Spleen (tissue), 11 donors: Measurements from ENCODE around the gene JADE1. TPM values are rescaled to one million over a fixed set of nuclear protein-coding genes. Genes with fewer than 3 reads are reported as not detected.
A peak's percentile ranks its signal among the peaks of the same experiment; 100 is the strongest.

ENCODE experiments used
- DNase-seq: peaks from one replicate; pipeline ENCODE4 v3.0.0-alpha.2; 2020
- H3K27ac ChIP-seq, 8 donors: fragments of 200-600 bp; sonication (generic) in 7 of 8; 1 replicate in 4 of 8; 2 replicates in 4 of 8; pipeline versions ENCODE4 v1.5.0 to v1.8.0; 2016 to 2021; ENCODE audit warnings: inconsistent platforms in 4 of 8, mild to moderate bottlenecking in 4 of 8, moderate library complexity in 1 of 8
- H3K27me3 ChIP-seq, 7 donors: fragments of 200-600 bp; sonication (generic) in 6 of 7; replicated peaks in 1 of 7; 1 replicate in 4 of 7; 2 replicates in 3 of 7; pipeline versions ENCODE4 v1.5.0 to v1.8.0; 2016 to 2021; ENCODE audit warnings: inconsistent platforms in 3 of 7, mild to moderate bottlenecking in 1 of 7
- H3K36me3 ChIP-seq, 6 donors: fragments of 200-600 bp; sonication (generic) in 5 of 6; 1 replicate in 4 of 6; 2 replicates in 2 of 6; pipeline versions ENCODE4 v1.5.0 to v1.8.0; 2016 to 2021; ENCODE audit warnings: inconsistent platforms in 2 of 6
- H3K4me1 ChIP-seq, 6 donors: fragments of 200-600 bp; sonication (generic) in 5 of 6; 1 replicate in 3 of 6; 2 replicates in 3 of 6; pipeline versions ENCODE4 v1.5.0 to v1.8.0; 2016 to 2021; ENCODE audit warnings: inconsistent platforms in 3 of 6
- H3K4me3 ChIP-seq, 8 donors: fragments of 200-600 bp; sonication (generic) in 7 of 8; 1 replicate in 4 of 8; 2 replicates in 4 of 8; pipeline versions ENCODE4 v1.5.0 to v1.8.0; 2016 to 2021; ENCODE audit warnings: inconsistent platforms in 4 of 8, mild to moderate bottlenecking in 4 of 8, moderate library complexity in 2 of 8
- H3K9me3 ChIP-seq, 8 donors: fragments of 200-600 bp; sonication (generic) in 7 of 8; 1 replicate in 4 of 8; 2 replicates in 4 of 8; pipeline versions ENCODE4 v1.5.0 to v1.8.0; 2016 to 2021; ENCODE audit warnings: inconsistent platforms in 4 of 8
- POLR2A ChIP-seq, 3 donors: fragments of 450-650 bp; IDR thresholded peaks; one replicate each; pipeline ENCODE4 v1.5.1; 2017; ENCODE audit warnings: antibody characterized with exemption in 3 of 3, mild to moderate bottlenecking in 1 of 3
- POLR2AphosphoS5 ChIP-seq, 3 donors: sonication (generic); formaldehyde crosslinking; IDR thresholded peaks; one replicate each; pipeline ENCODE4 v1.5.1; 2017; ENCODE audit warnings: antibody characterized with exemption in 3 of 3
- WGBS, 5 donors: extraction: QIAGEN DNeasy Blood & Tissue Kit in 3 of 5; methylation state at CpG; one replicate each; pipeline versions ENCODE4 v1.1.5 to v1.1.7; 2013 to 2018; 5-methylcytosine and 5-hydroxymethylcytosine counted together
- intact Hi-C: fragments of 100-400 bp; cut with DNase I; formaldehyde crosslinking; loops from one replicate; pipeline ENCODE4 v1.15.0; 2023; ENCODE audit warnings: low total_unique reads
- polyA plus RNA-seq, 3 donors: library from polyadenylated mRNA; stranded (reverse); fragments of 200-250 nt; gene quantifications; one replicate each; pipeline ENCODE4 v1.2.1, GENCODE V29; 2013
- total RNA-seq, 7 donors: library from RNA; depleted of rRNA in 3 of 7; stranded (reverse); fragments of >200 nt in 3 of 7; fragmentation: NEBNext Ultra II Directional in 4 of 7; extraction: Animal tissue kit (Norgen Biotek cat#: 25700) in 4 of 7; gene quantifications; one replicate each; pipeline versions ENCODE4 v1.1.0 to v1.2.1, GENCODE V29; 2016 to 2021
- TF ChIP-seq, protein P1 (sequence below), 11 experiments: fragments of 200-600 bp in 7 of 11; fragments of 450-650 bp in 4 of 11; sonication (generic) in 4 of 11; IDR thresholded peaks in 8 of 11; conservative IDR thresholded peaks in 3 of 11; 1 replicate in 7 of 11; 2 replicates in 4 of 11; pipeline versions ENCODE4 v1.4.0 to v1.8.0; 2016 to 2021; ENCODE audit warnings: antibody characterized with exemption in 11 of 11, inconsistent platforms in 4 of 11, mild to moderate bottlenecking in 1 of 11
- donor health status: healthy with polysubstance abuse.
- donor health status: DM: no; HTN: no; CAD: no; lungs with moderate emphysema.
- donor health status: DM: no; HTN: no; CAD: no.
- donor health status: Bipolar disorder and iron deficiency.
- donor health status: healthy.
- donor health status: DM: no; HTN: no; CAD: no.
- donor health status: DM: yes; HTN: yes; CAD: no.

The JADE1 gene
- total and polyA plus RNA-seq, 10 donors, result 8.1 to 37.0 (median 28.6) TPM

DNA sequence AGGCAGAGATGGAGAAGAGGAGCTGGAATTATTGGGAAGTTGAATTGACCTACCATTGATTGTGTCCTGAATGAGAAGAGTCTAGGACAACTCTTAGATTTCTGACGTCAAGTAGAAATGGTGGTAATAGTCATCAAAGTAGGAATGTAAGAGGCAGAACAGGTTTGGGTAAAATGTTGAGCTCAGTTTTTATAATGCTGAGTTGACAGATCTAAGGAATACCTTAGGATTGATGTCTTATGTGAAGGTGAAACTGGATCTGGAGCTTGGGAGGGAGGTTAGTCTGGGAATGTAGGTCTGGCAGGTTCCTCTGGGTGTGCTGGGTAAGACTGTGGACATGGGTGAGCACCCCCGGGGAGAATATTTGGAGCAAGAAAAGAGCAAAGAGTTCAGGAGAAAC lies 31.9 kb downstream of the JADE1 start:
- H3K4me1 ChIP-seq, result peaks cover 4 to 67% (median 20%) of the 10 kb centered on the region in 6 donors
- no peak overlapping the region for H3K27ac ChIP-seq
- H3K4me3 ChIP-seq, result no peak overlapping the region
- DNase-seq, result no peak
- H3K27me3 ChIP-seq, result no peaks in the 10 kb centered on the region
- intact Hi-C loops, result no loop called here
- H3K9me3 ChIP-seq, result no peaks in the 10 kb centered on the region
- 92 to 97% (median 95%) methylated on average over 2 of the region's 2 CpGs for WGBS, 5 donors
- TF ChIP-seq POLR2AphosphoS5 (IDR thresholded peaks at IDR 0.05) (no peak), POLR2A (IDR thresholded peaks at IDR 0.05) (no peak)
- TF ChIP-seq, protein P1, sequence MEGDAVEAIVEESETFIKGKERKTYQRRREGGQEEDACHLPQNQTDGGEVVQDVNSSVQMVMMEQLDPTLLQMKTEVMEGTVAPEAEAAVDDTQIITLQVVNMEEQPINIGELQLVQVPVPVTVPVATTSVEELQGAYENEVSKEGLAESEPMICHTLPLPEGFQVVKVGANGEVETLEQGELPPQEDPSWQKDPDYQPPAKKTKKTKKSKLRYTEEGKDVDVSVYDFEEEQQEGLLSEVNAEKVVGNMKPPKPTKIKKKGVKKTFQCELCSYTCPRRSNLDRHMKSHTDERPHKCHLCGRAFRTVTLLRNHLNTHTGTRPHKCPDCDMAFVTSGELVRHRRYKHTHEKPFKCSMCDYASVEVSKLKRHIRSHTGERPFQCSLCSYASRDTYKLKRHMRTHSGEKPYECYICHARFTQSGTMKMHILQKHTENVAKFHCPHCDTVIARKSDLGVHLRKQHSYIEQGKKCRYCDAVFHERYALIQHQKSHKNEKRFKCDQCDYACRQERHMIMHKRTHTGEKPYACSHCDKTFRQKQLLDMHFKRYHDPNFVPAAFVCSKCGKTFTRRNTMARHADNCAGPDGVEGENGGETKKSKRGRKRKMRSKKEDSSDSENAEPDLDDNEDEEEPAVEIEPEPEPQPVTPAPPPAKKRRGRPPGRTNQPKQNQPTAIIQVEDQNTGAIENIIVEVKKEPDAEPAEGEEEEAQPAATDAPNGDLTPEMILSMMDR (IDR thresholded peaks at IDR 0.05 in 8 of 11, conservative IDR thresholded peaks at IDR 0.05 in 3 of 11), result no peak
- H3K36me3 ChIP-seq, result peaks cover 0 to 57% (median 43%) of the 10 kb centered on the region in 6 donors

DNA sequence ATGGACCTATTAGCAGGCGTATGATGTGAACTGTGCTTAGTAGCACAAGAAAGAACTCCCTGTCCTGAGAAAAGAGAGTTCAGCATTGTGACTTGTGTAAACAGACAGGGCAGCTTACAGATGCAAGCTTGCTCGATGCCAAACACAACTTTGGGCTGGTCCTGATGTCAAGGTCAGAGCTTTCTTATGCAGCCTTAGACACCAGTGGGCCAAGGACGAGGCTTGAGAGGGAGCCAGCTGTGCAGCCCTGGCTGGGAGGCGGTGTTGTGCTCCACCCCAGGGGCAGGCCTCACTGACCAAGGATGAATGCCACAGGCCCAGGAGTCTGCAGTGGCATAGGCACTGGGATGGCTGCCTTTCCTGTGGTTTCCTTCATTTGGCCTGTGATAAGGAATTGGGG lies 35.4 kb downstream of the JADE1 start:
- TF ChIP-seq, protein P1 (IDR thresholded peaks at IDR 0.05 in 8 of 11, conservative IDR thresholded peaks at IDR 0.05 in 3 of 11), result no peak
- peak in 1 of 3 donors; percentile 33 for TF ChIP-seq POLR2AphosphoS5 (IDR thresholded peaks at IDR 0.05)
- Histone ChIP-seq H3K27me3 (no peaks in the 10 kb centered on the region), H3K9me3 (no peaks in the 10 kb centered on the region), H3K27ac (no peak overlapping the region), H3K36me3 (peaks cover 0 to 78% (median 71%) of the 10 kb centered on the region in 6 donors), H3K4me3 (no peak overlapping the region), H3K4me1 (peaks cover 4 to 49% (median 8%) of the 10 kb centered on the region in 6 donors)
- DNase-seq, result no peak
- intact Hi-C loops, result no loop called here
- whole genome bisulfite sequencing, 5 donors, result 79 to 93% (median 81%) methylated on average over 4 of the region's 4 CpGs

DNA sequence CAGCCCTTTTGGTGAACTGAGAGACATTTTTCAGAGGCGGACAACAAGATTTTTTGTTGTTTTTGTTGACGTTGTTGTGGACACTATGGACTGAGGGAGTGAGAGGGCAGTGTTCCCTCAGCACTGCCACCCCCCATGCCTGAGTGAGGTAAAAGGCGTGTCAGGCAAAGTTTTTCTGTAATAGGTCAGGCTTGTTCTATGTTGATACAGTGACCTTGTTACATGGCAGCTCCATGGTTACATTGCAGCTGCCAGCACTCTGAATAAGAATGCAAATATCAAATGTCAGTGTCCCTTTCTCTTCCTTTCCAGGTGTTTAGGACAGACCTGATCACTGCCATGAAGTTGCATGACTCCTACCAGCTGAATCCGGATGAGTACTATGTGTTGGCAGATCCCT lies 36.6 kb downstream of the JADE1 start:
- no peaks in the 10 kb centered on the region for H3K9me3 ChIP-seq
- H3K27ac ChIP-seq, result peak overlapping the region in 3 of 8 donors; percentile 77 to 83 (median 81)
- TF ChIP-seq POLR2A (IDR thresholded peaks at IDR 0.05) (no peak), POLR2AphosphoS5 (IDR thresholded peaks at IDR 0.05) (no peak)
- TF ChIP-seq, protein P1 (IDR thresholded peaks at IDR 0.05 in 8 of 11, conservative IDR thresholded peaks at IDR 0.05 in 3 of 11), result no peak
- H3K36me3 ChIP-seq, result peaks cover 0 to 90% (median 82%) of the 10 kb centered on the region in 6 donors
- DNase-seq, result no peak
- H3K4me1 ChIP-seq, result peaks cover 0 to 38% (median under 1%) of the 10 kb centered on the region in 6 donors
- H3K27me3 ChIP-seq, result no peaks in the 10 kb centered on the region
- intact Hi-C loops, result no loop called here
- WGBS, 5 donors, result 90 to 99% (median 94%) methylated on average over 4 of the region's 4 CpGs
- H3K4me3 ChIP-seq, result no peak overlapping the region

DNA sequence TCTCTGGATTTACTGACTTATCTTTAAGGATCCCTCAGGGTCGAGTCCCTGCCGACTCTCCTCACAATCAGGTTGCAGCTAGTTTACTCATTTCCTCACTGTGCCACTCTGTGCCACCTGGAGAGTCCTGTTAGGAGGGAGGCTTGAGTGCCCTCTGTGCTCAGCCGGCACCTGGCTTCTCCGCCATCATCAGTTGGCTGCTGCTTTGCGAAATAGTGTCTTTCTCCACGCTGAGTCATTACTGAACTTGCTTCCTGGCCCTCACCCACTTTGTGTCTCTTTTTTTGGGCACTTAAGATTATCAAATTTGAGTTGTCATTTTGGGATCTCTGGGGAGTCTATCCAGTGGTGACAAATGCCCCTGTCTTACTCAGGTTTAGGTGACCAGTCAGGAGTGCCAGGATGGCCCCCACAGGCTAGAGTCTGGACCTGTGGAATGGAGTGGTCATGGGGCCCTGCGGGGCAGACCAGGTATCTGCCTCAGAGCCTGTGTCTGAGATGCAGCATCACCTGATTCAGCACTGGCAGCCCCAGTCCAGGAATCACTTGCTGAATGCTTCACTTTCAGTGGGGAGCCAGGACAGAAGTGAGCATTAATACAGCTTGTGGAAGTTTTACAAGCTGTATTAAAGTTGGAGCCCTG lies 37.7 kb downstream of the JADE1 start:
- Histone ChIP-seq H3K27ac (peak overlapping the region in 7 of 8 donors; percentile 23 to 83 (median 77)), H3K27me3 (no peaks in the 10 kb centered on the region), H3K9me3 (no peaks in the 10 kb centered on the region), H3K4me3 (peak overlapping the region in 1 of 8 donors; percentile 1), H3K36me3 (peaks cover 0 to 100% (median 91%) of the 10 kb centered on the region in 6 donors), H3K4me1 (peaks cover 0 to 31% (median 0%) of the 10 kb centered on the region in 6 donors)
- TF ChIP-seq POLR2AphosphoS5 (IDR thresholded peaks at IDR 0.05) (no peak), POLR2A (IDR thresholded peaks at IDR 0.05) (no peak)
- TF ChIP-seq, protein P1 (IDR thresholded peaks at IDR 0.05 in 8 of 11, conservative IDR thresholded peaks at IDR 0.05 in 3 of 11), result no peak
- peak; percentile 81 for DNase-seq
- intact Hi-C loops, result no loop called here
- WGBS, 5 donors, result 50 to 75% (median 69%) methylated on average over 7 of the region's 7 CpGs
